Measurements from ENCODE around the gene HINT2. TPM values are rescaled to one million over a fixed set of nuclear protein-coding genes. Genes with fewer than 3 reads are reported as not detected.
A peak's percentile ranks its signal among the peaks of the same experiment; 100 is the strongest.

The HINT2 gene
- total and polyA plus RNA-seq, 4 donors: 19.9 to 112 (median 58.8) TPM

DNA sequence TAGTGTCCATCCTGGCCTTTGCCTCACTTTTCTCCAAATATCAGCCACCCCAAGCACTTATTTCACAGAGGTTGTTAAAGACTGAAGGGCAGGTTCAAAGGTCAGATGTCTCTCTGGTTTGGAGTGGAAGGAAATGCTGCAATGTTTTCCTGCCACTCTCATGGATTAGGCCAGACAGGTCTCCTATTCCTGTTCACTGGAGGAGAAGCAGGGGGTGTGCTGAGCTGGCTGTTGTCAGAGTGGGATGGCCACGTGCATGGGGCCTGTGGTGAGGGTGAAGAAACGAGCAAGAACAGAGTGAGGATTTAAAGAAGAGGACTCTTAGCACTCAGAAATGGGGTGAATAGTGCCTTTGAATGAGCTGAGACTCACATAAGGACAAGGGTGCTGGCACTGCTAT is 20.9 kb upstream of the HINT2 start:
- H3K9me3 ChIP-seq (ENCODE audit: control insufficient read depth in 4 of 4, insufficient read depth in 3 of 4, low read length in 3 of 4): no peaks in the 10 kb centered on the region
- H3K36me3 ChIP-seq (ENCODE audit: control insufficient read depth in 4 of 4, insufficient read depth in 4 of 4, low read length in 4 of 4): peaks cover 0 to 3% (median 0%) of the 10 kb centered on the region in 4 donors
- H3K27ac ChIP-seq (ENCODE audit: low read depth in 1 of 2, low read length in 1 of 2): peak overlapping the region in 1 of 2 donors; percentile 68
- H3K9ac ChIP-seq (ENCODE audit: insufficient read depth in 1 of 2, low read length in 2 of 2): no peak overlapping the region
- WGBS, 2 donors: 49 to 65% methylated on average over 2 of the region's 2 CpGs
- no peaks in the 10 kb centered on the region for H3K27me3 ChIP-seq (ENCODE audit: control insufficient read depth in 3 of 3, insufficient read depth in 3 of 3, low read length in 2 of 3)
- TF ChIP-seq CTCF (IDR thresholded peaks at IDR 0.05; ENCODE audit: control extremely low read depth, extremely low read depth): no peak
- no peak for DNase-seq
- ATAC-seq (ENCODE audit: insufficient read depth, low FRiP score): no peak
- no peak overlapping the region for H3K4me3 ChIP-seq
- H3K4me1 ChIP-seq (ENCODE audit: control insufficient read depth in 5 of 5, insufficient read depth in 5 of 5, low read length in 5 of 5): peaks cover 4 to 29% (median 14%) of the 10 kb centered on the region in 5 donors

GRCh38 chr9:35835216-35835632 is 20.4 kb upstream of the HINT2 start:
- DNase-seq (no peak), ATAC-seq (ENCODE audit: insufficient read depth, low FRiP score) (peak; percentile 25)
- Histone ChIP-seq H3K4me1 (ENCODE audit: control insufficient read depth in 5 of 5, insufficient read depth in 5 of 5, low read length in 5 of 5) (peaks cover 4 to 34% (median 15%) of the 10 kb centered on the region in 5 donors), H3K36me3 (ENCODE audit: control insufficient read depth in 4 of 4, insufficient read depth in 4 of 4, low read length in 4 of 4) (peaks cover 0 to 3% (median 0%) of the 10 kb centered on the region in 4 donors), H3K27ac (ENCODE audit: low read depth in 1 of 2, low read length in 1 of 2) (peak overlapping the region in 1 of 2 donors; percentile 68), H3K9ac (ENCODE audit: insufficient read depth in 1 of 2, low read length in 2 of 2) (no peak overlapping the region), H3K4me3 (no peak overlapping the region), H3K27me3 (ENCODE audit: control insufficient read depth in 3 of 3, insufficient read depth in 3 of 3, low read length in 2 of 3) (no peaks in the 10 kb centered on the region), H3K9me3 (ENCODE audit: control insufficient read depth in 4 of 4, insufficient read depth in 3 of 4, low read length in 3 of 4) (no peaks in the 10 kb centered on the region)
- no peak for TF ChIP-seq CTCF (IDR thresholded peaks at IDR 0.05; ENCODE audit: control extremely low read depth, extremely low read depth)
- WGBS, 2 donors: 93 to 97% methylated on average over 3 of the region's 3 CpGs

- no peak for TF ChIP-seq CTCF (IDR thresholded peaks at IDR 0.05; ENCODE audit: control extremely low read depth, extremely low read depth)
- Histone ChIP-seq H3K36me3 (ENCODE audit: control insufficient read depth in 4 of 4, insufficient read depth in 4 of 4, low read length in 4 of 4) (peaks cover 0 to 3% (median 0%) of the 10 kb centered on the region in 4 donors), H3K27ac (ENCODE audit: low read depth in 1 of 2, low read length in 1 of 2) (peak overlapping the region in 1 of 2 donors; percentile 62), H3K4me1 (ENCODE audit: control insufficient read depth in 5 of 5, insufficient read depth in 5 of 5, low read length in 5 of 5) (peaks cover 4 to 41% (median 18%) of the 10 kb centered on the region in 5 donors), H3K9me3 (ENCODE audit: control insufficient read depth in 4 of 4, insufficient read depth in 3 of 4, low read length in 3 of 4) (no peaks in the 10 kb centered on the region), H3K4me3 (no peak overlapping the region), H3K27me3 (ENCODE audit: control insufficient read depth in 3 of 3, insufficient read depth in 3 of 3, low read length in 2 of 3) (no peaks in the 10 kb centered on the region), H3K9ac (ENCODE audit: insufficient read depth in 1 of 2, low read length in 2 of 2) (peak overlapping the region in 1 of 2 donors; percentile 59)
- no peak for ATAC-seq (ENCODE audit: insufficient read depth, low FRiP score)
- no peak for DNase-seq
- WGBS, 2 donors: 73 to 83% methylated on average over 14 of the region's 14 CpGs
These were observed 19.7 kb upstream of the HINT2 start for GRCh38 chr9:35834260-35835215.
